Cardiac septum (tissue), 1 donor: ENCODE results near the gene B9D1. TPM values are rescaled to one million over a fixed set of nuclear protein-coding genes. Genes with fewer than 3 reads are reported as not detected.
A peak's percentile ranks its signal among the peaks of the same experiment; 100 is the strongest.

Experiments used
- DNase-seq: peaks from one replicate; pipeline ENCODE4 v3.0.0-alpha.2; 2020; ENCODE audit warnings: low spot score
- intact Hi-C: fragments of 100-400 bp; cut with DNase I; formaldehyde crosslinking; loops from one replicate; pipeline ENCODE4 v1.14.0; 2022
- total RNA-seq: library from RNA; stranded (reverse); fragmentation: NEBNext Ultra II Directional; extraction: Animal tissue kit (Norgen Biotek cat#: 25700); gene quantifications from one replicate; pipeline ENCODE4 v1.2.1, GENCODE V29; 2021
- donor health status: DM: no; HTN: no; CAD: no.

Gene B9D1
- total RNA-seq, 1 donor from 2014 or later: 9.7 TPM

DNA sequence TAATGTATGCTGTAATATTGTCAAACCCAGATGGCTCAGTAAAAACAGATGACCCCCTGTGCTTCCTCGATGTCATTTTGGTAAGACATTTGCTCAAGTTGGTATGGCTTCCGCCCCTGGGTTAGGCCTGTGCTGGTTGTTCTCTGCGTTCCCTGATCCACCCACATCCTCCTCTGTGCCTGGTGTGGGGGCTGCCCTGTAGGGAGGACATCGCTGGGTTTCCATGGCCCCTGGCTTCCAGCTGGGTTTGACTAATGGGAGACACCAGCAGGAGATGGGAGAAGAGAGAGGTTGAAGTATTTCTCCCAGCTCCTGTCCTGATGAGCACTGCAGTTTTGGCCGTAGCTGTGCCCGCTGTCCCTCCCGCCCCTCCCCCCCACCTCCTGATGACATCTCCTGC, 28.9 kb upstream of the B9D1 start:
- DNase-seq: peak; percentile 14
- intact Hi-C loops: no loop called here

GRCh38 chr17:19390951-19391350, 28.4 kb upstream of the B9D1 start:
- DNase-seq: peak; percentile 35
- intact Hi-C loops: no loop called here

DNA sequence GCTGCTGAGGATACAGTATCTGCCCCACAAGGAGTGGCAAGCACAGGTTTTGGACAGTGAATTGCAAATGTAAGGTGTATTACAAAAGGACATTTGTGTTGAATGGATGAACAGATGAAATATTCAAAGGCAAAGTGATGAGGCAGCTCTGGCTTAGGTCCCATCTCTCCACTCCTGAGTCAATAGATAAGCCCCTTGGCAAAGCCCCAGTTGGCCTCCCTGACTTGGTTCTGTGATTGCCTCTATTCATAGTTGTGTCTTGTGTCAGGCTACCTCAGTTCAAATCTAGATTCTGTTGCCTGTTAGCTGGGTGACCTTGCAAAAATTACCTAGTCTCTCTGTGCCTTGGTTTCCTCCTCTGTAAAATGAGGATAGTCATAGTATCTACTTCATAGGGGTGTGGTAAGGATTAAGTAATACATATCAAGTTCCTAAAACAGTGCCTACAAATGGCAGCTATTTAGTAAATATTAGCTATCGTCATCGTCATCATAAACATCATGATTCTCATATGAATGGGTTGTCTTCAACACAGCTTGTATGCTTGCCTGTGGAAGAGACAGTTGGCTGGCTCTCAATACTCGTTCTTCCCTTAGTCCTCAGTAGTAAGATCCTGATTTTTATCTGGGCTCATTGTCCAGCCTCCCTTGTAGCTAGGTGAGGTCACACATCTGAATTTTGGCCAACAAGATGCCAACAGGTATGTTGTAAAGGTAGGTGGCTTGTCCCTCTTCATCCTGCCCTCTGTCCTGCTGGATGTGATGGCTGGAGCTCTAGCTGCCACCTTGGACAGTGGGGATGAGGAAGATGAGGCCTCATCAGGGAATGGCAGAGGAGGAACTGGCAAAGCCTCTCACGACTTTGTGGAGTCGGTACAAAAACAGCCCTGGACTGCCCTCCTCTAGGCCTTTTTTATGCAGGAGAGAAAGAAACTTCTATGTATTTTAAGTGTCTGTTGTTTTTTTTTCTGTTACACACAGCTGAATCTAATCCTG, 26.6 kb upstream of the B9D1 start:
- intact Hi-C loops: no loop called here
- peak; percentile 7 for DNase-seq

DNA sequence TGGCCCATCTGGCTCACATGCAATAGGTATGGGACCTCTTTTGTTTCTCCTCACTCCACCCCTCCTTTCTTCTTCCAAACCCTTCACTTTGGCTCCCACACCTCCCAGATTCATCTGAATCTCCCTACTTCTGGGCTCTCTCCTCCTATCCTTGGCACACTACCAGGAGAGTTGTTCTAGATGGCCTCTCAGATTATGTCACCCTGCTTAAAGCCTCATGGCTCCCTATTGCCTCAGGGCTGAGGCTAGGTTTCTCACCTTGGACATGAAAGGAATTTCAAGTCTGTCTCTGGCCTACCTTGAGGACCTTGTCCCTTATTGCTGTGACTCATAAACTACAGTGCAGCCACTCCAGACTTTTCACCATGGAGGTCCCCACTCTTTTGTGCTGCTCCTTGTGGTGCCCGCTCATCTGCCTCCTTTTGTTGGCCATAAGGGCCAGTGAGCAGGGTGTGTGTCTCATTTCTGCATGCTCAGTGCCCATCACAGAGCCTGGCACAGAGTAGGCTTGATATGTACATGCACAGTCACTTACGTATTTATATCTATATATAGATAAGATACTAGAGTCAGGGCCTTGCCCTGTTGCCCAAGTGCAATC, 25.5 kb upstream of the B9D1 start:
- intact Hi-C loops: no loop called here
- DNase-seq: peak; percentile 31

DNA sequence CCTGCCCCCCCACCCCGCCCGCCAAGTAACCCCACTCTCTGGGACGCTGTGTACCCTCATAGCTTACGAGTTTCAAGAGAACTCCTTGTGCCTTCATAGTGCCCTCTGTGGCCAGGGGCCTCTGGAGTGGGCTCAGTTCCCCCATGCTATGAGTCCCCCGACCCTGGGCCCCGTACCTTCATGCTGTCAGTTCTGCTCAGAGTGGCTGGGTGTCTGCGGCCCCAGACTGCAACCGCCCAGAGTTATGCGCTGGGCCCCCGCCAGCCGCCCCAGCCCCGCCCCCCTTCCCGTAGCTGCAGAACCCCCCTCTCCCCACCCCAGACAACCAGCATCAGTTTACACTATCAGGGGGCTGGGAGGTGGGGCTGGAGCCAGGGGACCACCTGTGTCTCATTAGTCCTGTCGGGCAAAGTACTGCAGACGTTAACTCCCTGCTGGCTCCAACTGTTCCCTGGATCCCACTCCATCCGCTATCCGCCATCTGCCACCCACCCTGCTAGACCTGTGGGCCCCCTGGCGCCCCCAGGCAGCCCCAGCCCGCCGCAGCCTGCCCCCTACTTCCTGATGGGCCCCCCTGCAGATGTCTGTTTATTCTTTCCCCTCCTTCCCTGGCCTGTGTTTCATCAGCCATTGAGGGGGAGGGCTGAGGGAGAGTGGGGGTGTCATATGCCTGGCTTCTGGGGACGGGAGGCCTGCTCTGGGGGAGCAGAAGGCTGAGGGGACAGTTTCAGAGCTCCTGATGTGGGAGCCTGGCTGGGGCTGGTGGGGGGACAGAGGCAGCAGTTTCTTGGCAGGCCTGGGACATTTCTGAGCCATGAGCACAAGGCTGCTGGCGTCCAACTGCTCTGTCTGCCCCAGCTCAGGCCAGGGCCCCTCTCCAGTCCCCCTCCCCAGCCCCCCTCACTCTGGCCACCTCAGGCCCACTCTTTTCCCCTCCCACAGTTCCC, 24.7 kb upstream of the B9D1 start, which contains the start of gene MFAP4:
Gene MFAP4 (minus strand): TSS at position 217 of the 947 bp plus-strand sequence. CDS start 35 bp downstream, at position 182.
- peak; percentile 82 for DNase-seq
- intact Hi-C loops: no loop called here

GRCh38 chr17:19386051-19386929, 23.8 kb upstream of the B9D1 start:
- intact Hi-C loops: no loop called here
- DNase-seq: peak; percentile 90

DNA sequence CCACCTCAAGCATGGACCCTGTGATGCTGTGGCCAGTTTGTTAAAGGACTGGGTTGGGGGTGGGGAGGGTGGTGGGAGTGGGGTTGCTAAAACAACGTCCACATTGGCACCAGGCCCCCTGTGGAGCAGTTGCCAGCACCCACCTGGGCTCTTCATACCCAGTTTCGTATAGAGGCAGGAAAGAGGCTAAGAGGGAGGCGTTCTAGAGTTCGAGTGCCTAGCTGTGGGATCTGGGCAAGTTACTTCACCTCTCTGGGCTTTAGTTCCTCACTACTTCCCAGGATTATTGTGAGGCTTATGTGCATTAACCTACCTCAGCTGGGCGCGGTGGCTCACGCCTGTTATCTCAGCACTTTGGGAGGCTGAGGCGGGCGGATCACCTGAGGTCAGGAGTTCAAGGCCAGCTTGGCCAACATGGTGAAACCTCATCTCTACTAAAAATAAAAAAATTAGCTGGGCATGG, 23.0 kb upstream of the B9D1 start:
- peak; percentile 10 for DNase-seq
- intact Hi-C loops: no loop called here

- intact Hi-C loops: no loop called here
- peak; percentile 80 for DNase-seq
These were observed 22.3 kb upstream of the B9D1 start for GRCh38 chr17:19384723-19385391.

DNA sequence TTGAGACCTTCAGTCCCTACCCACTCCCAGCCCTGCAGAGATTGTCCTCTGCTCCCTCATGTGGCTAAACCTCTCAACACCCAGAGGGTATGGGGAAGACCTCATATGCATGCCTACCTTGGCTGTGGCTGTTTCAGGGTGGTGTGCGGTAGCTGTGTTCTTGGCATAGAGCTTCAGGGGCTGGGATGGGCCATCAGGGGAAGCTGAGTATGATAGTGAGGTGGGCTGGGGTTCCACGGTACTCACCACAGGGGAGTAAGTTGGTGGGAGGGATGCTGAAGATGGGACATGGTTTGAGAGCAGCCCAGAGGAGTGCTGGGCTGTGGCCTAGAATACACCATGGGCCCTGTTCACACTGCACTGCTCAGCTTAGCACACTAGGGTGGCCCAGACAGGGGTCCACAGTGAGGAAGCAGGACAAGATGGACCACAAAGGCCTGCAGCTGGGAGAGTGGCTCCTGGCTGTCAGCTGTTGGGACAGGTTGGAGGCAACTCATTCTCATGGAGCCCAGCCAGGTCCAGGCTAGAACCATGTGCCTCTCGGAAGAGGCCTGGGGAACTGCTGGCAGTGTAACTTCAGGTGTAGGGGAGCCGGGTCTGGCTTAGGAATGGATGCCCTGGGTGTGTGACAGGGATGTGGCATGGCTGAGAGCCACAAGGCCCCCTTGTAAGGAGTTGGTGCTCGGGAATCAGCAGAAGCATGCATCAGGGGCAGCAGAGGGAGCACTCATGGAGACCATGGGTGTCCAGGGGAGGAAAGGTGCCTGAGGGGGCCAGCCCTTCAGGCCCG, 21.4 kb upstream of the B9D1 start:
- DNase-seq: peak; percentile 65
- intact Hi-C loops: no loop called here

DNA sequence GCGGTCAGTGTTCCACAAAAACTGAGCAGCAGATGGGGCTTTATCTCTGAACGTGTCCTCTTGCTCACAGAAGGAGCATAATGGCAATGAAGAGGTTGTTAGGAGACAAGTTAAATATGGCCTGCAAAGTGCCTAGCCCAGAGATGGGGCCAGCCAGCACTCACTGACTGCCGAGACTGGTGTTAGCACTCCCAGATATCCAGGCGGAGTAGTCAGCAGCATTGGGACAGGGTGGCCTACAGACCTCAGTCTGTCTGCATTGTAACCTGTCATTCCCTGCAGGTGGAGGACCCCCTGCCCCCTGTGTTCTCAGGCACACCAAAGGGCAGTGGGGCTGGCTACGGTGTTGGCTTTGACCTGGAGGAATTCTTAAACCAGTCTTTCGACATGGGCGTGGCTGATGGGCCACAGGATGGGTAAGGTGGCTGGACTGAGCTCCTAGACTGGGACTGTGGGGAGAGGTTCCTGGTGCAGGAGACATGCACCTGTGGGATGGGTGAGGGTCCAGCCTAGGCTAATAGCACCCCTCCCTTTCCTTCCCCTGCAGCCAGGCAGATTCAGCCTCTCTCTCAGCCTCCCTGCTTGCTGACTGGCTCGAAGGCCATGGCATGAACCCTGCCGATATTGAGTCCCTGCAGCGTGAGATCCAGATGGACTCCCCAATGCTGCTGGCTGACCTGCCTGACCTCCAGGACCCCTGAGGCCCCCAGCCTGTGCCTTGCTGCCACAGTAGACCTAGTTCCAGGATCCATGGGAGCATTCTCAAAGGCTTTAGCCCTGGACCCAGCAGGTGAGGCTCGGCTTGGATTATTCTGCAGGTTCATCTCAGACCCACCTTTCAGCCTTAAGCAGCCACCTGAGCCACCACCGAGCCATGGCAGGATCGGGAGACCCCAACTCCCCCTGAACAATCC, 20.3 kb upstream of the B9D1 start:
- intact Hi-C loops: no loop called here
- peak; percentile 53 for DNase-seq

- intact Hi-C loops: no loop called here
- DNase-seq: peak; percentile 73
These were observed 19.4 kb upstream of the B9D1 start for GRCh38 chr17:19381741-19382444.

- intact Hi-C loops: no loop called here
- no peak for DNase-seq
These were observed 18.8 kb upstream of the B9D1 start for GRCh38 chr17:19381361-19381740.

DNA sequence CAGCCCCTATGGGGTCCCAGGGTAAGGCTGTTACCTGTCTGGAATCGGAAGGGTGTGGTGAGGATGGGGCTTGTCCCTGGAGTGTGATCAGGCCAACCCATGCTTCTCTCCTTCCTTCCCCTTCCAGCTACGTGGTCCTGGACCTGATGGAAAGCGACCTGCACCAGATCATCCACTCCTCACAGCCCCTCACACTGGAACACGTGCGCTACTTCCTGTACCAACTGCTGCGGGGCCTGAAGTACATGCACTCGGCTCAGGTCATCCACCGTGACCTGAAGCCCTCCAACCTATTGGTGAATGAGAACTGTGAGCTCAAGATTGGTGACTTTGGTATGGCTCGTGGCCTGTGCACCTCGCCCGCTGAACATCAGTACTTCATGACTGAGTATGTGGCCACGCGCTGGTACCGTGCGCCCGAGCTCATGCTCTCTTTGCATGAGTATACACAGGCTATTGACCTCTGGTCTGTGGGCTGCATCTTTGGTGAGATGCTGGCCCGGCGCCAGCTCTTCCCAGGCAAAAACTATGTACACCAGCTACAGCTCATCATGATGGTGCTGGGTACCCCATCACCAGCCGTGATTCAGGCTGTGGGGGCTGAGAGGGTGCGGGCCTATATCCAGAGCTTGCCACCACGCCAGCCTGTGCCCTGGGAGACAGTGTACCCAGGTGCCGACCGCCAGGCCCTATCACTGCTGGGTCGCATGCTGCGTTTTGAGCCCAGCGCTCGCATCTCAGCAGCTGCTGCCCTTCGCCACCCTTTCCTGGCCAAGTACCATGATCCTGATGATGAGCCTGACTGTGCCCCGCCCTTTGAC, 18.2 kb upstream of the B9D1 start:
- intact Hi-C loops: no loop called here
- peak; percentile 59 for DNase-seq

GRCh38 chr17:19379361-19380065, 17.0 kb upstream of the B9D1 start:
- intact Hi-C loops: loop anchor here (10.0 kb wide), 1 partner anchor 265 kb away; the partner anchor contains the start of gene ALDH3A2
- DNase-seq: peak; percentile 38
